ENCODE measurements around the gene LNX1.

LNX1 gene

GRCh38 chr4:53580274-53580673, 11.0 kb downstream of the LNX1 start:
- in situ Hi-C loops (cut with MboI; ENCODE audit: low pct_unique_long_range_greater_than_20kb, low sequenced_read_pairs, unreplicated experiment), result no loop called here
- TF ChIP-seq, protein P1, sequence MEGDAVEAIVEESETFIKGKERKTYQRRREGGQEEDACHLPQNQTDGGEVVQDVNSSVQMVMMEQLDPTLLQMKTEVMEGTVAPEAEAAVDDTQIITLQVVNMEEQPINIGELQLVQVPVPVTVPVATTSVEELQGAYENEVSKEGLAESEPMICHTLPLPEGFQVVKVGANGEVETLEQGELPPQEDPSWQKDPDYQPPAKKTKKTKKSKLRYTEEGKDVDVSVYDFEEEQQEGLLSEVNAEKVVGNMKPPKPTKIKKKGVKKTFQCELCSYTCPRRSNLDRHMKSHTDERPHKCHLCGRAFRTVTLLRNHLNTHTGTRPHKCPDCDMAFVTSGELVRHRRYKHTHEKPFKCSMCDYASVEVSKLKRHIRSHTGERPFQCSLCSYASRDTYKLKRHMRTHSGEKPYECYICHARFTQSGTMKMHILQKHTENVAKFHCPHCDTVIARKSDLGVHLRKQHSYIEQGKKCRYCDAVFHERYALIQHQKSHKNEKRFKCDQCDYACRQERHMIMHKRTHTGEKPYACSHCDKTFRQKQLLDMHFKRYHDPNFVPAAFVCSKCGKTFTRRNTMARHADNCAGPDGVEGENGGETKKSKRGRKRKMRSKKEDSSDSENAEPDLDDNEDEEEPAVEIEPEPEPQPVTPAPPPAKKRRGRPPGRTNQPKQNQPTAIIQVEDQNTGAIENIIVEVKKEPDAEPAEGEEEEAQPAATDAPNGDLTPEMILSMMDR (IDR thresholded peaks at IDR 0.05; ENCODE audit: extremely low read depth, insufficient read depth, missing control alignments), result no peak

GRCh38 chr4:53579826-53580225, 11.5 kb downstream of the LNX1 start:
- DNase-seq (ENCODE audit: low spot score), result no peak
- in situ Hi-C loops (cut with MboI; ENCODE audit: low pct_unique_long_range_greater_than_20kb, low sequenced_read_pairs, unreplicated experiment), result no loop called here
- TF ChIP-seq, protein P1 (IDR thresholded peaks at IDR 0.05; ENCODE audit: extremely low read depth, insufficient read depth, missing control alignments), result no peak

More at GRCh38 chr4:53580274-53580673, 11.0 kb downstream of the LNX1 start:
- no peak for DNase-seq (ENCODE audit: low spot score)

DNA sequence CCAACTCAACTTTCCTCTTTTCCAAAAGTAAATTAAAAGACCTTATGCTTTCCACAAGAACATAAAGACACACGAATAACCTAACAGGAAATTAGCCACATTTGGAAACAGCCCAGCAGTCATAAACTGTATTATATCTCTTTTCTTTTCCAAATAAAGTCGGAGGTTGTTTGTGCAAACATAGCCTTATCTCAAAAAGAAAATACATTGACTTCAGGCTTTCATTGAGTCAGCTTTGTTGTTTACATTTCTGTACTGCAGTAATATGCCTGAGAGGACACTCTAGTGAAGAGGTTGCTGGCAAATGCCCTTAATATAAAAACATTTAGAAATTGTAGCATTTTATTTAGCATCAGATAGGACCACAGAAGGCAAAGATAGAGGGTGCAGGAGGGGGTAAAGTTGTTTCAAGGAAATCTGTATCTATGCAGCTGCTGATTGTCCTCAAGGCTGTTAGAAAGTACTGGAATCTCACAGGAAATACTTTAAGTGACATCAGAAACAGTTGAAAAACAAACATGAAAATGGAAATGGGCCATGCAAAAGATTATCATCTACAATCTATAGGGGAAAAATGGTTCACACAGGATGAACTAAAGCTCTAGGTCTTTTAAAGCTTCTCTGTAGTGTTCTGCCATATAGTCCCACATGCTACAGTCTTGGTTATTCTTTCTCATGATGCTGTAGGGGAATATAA, 14.5 kb downstream of the LNX1 start:
- TF ChIP-seq, protein P1 (IDR thresholded peaks at IDR 0.05; ENCODE audit: extremely low read depth, insufficient read depth, missing control alignments), result no peak
- DNase-seq (ENCODE audit: low spot score), result no peak
- in situ Hi-C loops (cut with MboI; ENCODE audit: low pct_unique_long_range_greater_than_20kb, low sequenced_read_pairs, unreplicated experiment), result no loop called here

DNA sequence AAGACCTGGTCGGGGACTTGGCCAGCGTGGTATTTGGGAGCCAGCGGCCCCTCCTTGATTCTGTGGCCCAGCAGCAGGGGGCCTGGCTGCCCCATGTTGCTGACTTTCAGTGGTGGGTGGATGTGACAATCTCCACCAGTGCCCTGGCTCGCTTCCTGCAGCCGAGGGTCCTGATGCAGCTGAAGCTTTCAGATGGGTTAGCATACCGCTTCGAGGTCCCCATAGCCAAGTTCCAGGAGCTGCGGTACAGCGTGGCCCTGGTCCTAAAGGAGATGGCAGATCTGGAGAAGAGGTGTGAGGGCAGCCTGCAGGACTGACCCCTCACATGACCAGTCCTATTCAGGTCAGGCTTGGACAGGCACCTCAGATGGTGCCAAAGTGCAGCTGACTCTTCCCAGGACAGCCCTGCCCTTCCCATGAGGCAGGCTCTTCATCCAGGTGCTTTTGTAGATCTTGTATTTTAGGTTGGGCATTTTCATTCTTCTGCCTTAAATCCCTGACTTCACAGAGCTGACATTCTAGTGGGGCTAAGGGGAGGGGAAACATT, 15.1 kb downstream of the LNX1 start:
- TF ChIP-seq, protein P1 (IDR thresholded peaks at IDR 0.05; ENCODE audit: extremely low read depth, insufficient read depth, missing control alignments), result no peak
- in situ Hi-C loops (cut with MboI; ENCODE audit: low pct_unique_long_range_greater_than_20kb, low sequenced_read_pairs, unreplicated experiment), result no loop called here
- no peak for DNase-seq (ENCODE audit: low spot score)

GRCh38 chr4:53575552-53575951, 15.7 kb downstream of the LNX1 start:
- TF ChIP-seq, protein P1 (IDR thresholded peaks at IDR 0.05; ENCODE audit: extremely low read depth, insufficient read depth, missing control alignments), result no peak
- in situ Hi-C loops (cut with MboI; ENCODE audit: low pct_unique_long_range_greater_than_20kb, low sequenced_read_pairs, unreplicated experiment), result no loop called here
- DNase-seq (ENCODE audit: low spot score), result no peak

DNA sequence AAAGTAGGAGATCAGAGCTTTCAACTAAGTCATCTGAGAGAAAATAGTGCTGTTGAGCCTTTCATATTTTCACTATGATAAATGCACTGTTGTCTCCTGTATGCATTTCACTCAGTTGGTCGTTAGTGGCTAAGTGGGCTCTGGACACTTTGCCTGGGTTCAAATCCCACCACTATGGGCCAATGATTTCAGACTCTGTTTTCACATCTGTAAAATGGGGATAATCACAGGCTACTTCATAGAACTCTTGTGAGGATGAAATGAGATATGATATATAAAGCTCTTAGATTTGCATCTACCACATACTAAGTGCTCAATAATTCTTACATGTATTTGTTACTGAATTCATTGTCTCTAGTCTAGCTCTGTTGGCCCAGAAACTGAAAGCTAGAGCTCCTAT, 16.8 kb downstream of the LNX1 start:
- TF ChIP-seq, protein P1 (IDR thresholded peaks at IDR 0.05; ENCODE audit: extremely low read depth, insufficient read depth, missing control alignments), result no peak
- in situ Hi-C loops (cut with MboI; ENCODE audit: low pct_unique_long_range_greater_than_20kb, low sequenced_read_pairs, unreplicated experiment), result no loop called here

More for the DNA sequence above, 16.8 kb downstream of the LNX1 start:
- DNase-seq (ENCODE audit: low spot score), result no peak
